HG03520 (cell line): ENCODE measurements around the gene PRSS27.

Experiments
- ATAC-seq: cut with Tn5 transposase; IDR thresholded peaks from one replicate; pipeline ENCODE4 v1.9.1; 2021; ENCODE audit warnings: mild to moderate bottlenecking, moderate library complexity; ENCODE audit not compliant: unreplicated experiment

The PRSS27 gene

GRCh38 chr16:2710021-2710710 is 9.9 kb downstream of the PRSS27 start:
- no peak for ATAC-seq

DNA sequence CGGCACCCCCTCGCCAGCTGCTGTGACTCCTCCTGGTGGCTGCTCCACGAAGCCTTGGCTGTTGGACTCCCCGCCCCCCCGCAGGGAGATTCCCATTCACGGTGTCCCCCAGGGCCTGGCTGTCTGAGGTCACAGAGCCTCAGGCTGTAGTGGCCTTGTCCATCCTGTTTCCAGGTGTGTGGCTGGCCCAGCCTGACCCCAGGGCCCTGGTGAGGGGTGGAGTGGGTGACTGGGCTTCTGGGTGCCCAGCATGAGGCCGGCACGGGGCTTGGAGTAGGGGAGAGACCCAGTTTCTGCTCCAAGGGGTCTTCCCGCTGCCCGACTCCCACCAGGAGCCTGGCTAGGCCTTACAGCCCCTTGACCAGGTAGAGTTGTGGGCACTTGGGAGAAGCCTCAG is 10.4 kb downstream of the PRSS27 start:
- ATAC-seq: no peak

DNA sequence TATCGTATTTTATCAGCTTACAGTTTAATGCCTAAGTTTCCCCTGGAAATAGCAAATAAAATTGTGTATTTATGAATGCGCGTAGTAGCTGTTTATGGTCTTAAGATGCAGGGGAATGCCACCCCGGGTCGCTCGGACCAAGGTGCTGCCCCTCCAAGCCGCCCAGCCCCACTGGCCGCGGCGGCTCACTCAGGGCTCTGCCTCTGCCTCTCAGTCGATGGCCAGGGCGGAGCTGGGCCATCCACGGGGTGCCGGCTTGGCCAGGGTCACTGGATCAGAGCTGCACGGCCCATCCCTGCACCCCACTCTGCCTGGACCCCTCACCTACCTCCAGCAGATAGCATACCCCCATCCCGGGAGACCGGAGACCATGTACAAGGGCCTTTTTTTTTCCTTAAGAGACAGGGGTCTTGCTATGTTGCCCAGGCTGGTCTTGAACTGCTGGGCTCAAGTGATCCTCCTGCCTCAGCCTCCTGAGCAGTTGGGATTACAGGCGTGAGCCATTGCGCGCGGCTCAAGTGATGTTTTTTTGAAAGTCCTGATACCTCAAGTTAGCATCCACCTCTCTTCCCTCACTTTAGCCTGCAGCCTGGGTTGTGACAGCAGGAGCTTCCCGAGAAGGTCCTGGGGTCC is 11.0 kb downstream of the PRSS27 start:
- no peak for ATAC-seq

GRCh38 chr16:2708290-2708639 is 11.8 kb downstream of the PRSS27 start:
- ATAC-seq: no peak

DNA sequence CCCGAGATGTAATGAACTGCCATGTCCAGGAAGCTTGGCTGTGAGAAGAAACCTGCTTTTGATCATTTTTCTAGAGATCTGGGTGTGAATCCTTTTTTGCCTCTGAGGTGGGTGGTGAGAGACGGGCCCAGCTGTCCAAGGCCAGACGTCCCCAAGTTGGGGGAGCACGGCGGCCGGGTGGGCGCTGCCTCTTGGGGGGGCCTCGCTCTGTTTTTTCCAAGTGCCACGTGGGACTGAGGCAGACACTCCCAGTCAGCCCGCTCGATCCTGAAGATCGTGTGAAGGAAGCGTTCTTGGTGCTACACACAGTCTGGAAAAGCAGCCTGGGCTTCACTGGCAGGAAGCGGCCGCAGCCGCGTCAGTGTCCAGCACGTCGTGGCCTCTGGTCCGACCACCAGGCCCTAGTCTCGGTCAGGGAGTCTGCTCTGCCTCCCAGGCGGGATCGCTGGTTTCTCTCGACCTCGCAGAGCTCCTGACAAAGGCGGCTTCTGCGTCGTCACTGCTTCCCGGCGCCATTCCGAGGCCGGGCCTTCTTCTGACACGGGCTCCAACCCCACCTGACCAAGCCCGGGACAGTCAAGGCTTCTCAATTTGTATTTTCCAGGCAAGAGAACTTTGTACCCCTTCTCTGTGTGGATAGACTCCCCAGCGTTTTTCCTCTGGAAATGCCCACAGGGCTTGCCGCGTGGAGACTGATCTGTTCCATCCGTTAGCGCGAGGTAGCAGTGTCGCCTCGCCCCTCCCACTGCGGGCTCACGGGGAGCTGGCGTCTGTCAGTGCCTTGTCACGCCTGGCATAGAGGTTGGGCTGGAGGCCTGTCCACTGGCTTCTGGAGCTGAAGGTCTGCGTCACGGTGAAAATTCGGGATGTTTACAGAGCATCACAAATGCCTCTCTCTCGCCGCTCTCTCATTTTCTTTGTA is 12.4 kb downstream of the PRSS27 start:
- no peak for ATAC-seq

DNA sequence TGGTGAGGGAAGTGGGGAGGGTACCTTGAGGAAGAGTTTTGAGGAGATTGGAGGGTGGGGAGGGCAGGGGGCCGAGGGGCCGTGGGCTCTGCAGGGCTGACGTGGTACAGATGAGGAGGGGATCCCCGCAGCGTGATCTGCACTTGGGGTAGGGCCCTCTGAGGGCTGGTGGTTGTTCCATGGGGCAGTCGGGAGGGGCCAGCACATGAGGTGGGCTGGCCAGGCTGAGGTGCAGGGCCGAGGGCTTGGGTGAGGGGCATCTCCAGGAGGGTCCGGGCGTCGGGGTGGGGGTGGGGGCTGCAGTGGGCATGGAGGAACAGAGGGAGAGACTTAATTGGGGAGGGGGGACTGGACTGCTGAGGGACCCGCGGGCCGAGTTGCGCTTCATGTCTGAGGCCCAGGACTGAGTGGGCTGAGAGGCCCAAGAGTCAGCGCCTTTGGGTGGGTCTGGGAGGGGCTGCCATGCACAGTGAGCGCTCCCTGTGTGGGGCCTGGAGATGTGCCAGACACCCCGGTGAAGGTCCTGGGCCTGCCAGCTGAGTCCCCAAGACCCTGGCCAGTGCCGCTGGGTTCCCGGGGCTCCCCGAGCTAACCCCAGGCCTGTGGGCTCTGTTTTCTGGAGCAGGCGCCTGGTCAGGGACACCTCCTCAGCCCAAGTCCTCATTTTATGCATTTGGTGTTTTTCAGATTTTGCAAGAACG is 13.3 kb downstream of the PRSS27 start:
- no peak for ATAC-seq

- no peak for ATAC-seq
Observed at GRCh38 chr16:2706085-2706484, 13.9 kb downstream of the PRSS27 start.

- no peak for ATAC-seq
Observed at GRCh38 chr16:2705351-2705750, 14.7 kb downstream of the PRSS27 start.

DNA sequence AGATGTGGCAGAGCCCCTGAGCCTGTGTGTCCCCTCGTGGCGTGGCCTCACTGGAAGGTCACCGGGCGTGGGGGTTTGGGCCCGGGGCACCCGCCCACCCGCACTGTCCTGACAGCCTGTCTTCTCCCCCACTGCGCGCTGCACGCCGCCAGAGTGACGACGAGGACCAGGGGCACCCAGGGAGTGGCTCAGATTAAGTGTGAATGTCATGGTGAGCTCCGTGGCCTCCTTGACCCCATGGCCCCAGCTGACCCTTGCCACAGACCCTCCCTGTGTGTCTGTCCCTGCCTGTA is 15.1 kb downstream of the PRSS27 start:
- ATAC-seq: no peak

DNA sequence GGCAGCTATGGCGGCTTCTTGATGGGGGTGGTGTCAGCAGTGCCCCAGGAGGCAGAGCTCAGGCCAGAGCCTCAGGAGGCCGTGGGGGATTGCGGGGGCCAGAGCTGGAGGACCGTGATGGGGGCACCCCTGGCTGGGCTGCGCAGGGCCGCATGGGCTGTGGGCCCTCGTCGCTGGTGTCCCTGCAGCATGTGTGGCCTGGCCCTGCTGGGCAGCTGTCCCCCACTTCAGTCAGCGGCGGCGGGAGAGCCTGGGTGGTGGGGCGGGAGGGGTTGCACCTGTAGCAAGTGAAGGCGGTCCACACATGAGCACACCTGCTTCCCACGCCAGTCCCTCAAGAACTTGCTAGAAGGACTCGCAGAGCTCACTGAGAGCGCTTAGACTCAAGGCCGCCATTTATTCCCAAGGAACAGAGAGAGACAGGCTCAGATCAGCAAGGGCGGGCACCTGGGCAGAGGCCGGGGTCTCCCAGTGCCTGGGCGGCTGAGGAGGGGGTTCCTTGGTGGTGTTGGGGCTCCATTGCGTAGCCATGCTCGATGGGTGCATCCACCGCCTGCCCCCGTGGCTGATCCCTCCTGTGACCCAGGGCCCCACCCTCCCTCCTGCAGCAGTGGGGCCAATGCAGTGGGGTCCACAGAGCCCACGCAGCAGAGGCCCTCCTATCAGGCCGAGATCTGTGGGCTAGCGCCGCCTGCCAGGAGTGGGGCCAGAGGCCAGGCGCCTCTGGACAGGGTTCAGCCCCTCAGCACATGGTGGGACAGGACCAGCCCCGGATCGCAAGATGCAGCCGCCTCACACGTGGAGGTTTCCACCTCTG is 15.7 kb downstream of the PRSS27 start:
- no peak for ATAC-seq

DNA sequence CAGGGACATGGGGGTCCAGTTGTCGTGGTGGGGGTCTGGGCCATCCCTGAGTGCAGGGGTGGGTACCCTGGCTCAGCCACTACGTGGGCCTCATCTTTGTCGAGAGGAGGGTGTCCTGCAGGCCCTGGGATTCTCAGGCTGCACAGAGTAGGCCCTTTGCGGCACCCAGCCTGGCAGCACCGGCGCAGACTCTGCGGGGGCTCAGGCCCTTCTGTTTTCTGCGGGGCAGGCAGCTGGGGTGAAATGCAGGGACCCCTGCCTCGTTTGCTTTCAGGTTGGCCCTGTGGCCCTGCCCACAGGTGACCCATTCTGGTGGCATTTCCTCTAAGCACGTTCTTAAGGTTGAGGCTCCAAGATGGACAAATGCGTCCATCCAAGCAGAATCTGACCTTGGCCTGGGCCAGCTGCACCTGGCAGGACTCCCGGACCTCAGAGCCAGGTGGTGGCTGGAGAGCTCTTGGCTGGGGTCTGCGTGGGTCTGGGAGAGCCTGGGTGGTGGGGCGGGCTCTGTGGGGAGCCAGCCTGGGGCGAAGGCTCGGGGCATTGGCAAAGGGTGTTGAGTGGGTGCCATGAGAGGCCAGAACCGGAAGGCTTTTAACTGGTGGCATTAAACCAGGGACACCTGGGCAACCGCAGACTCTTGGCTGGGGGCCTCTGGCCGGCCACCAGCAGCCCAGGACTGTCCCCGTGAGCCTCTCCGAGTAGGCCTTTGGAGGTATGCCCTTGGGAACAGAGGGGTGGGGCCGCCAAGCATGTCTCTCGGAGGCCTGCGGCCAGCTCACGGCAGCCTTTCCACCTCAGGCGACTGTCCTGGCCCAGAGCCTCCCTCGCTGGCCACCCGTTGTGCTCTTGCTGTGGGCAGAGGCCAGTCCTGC is 16.9 kb downstream of the PRSS27 start:
- ATAC-seq: no peak

DNA sequence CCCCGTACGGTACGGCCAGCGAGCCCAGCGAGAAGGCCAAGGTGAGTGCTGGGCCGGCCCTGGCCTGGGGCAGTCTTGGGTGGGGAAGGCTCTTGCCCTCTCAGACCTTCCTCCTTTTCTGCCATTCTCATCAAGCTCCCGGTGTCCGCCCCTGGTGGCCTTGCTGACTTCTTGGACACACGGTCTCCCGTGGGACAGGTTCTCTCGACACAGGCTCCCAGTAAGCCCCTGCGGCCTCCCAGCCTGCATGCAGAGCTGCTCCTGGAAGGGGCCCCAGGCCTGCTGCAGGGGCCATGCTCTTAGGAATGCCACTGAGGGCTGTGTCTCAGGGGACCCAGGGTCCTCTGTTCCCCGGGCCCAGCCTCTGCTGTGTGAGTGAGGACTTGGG is 17.6 kb downstream of the PRSS27 start:
- no peak for ATAC-seq

GRCh38 chr16:2701713-2702437 is 18.1 kb downstream of the PRSS27 start:
- ATAC-seq: no peak

- no peak for ATAC-seq
Observed at GRCh38 chr16:2701272-2701671, 18.8 kb downstream of the PRSS27 start.

- ATAC-seq: no peak
Observed at GRCh38 chr16:2700786-2701185, 19.2 kb downstream of the PRSS27 start.

DNA sequence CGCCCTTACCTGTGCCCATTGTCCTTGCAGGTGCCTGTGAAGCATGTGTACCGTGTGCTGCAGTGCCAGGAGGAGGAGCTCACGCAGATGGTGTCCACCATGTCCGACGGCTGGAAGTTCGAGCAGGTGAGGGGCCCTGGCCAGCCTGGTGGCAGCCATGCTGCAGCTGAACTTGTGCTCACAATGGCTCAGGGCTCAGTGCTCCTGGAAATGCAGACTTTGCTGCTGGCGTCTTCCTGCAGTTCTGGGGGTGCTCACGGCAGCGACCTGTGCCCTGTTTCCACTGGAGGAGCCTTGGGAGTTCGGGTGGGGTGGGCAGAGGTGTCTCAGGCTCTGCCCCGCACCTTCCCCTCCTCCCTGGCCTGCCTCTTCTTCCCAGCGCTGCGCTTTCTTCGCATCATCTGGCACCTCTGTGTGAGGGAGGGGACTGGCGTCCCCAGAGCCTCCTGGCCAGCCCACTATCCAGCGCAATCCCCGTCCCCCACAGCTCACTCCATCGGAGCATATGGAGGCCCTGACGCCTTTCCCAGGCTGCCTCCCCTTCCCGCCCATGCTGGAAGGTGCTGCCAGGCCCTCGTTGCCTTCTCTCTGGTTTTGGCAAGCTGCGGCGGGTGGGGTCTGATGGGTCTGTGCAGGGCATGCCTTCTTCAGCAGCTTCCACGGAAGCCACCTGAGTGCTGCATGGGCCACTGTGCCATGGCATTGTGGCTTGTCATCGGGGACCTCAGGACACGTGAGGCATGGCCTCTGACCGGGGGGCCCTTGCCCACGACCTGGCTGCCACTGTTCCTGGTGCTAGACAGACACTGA is 20.0 kb downstream of the PRSS27 start:
- ATAC-seq: no peak

DNA sequence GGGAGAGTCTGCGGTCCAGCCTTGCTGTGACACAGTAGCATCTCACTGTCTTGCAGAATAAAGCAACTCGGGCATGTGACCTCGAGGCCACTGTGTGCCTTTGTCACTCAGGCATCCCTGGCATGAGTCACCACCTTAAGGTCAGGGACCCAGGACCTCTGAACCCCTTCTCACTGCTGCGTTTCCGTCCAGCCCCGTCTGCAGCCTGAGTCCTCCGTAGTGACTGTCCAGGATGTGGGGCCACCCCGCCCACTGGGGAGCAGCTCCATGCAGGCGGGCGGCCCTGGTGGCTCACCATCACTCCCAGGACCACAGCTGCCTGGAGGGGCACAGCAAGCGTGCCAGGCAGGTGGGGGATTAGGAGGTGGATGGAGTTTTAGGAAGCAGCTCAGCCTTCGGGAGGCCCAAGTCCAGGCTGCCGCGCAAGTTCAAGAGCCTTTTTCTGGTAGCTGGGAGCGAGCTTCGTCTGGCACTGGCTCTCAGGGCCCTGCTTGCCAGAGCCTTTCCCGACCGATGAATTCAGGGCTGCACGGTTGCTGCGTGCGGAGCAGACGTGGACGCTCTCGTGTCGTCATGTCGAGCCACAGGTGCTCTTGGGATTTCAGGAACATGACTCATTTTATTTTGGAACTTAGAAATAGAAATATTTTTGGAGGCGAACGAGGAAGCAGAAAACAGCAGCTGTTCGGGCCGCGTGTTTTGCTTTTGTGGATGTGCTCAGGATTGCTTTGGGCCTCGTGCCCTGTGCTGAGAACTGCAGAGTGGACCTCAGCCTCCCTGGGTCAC is 20.9 kb downstream of the PRSS27 start:
- ATAC-seq: no peak
